ENCODE data around the gene PRDM1. TPM values are rescaled to one million over a fixed set of nuclear protein-coding genes. Genes with fewer than 3 reads are reported as not detected.

The PRDM1 gene
- total RNA-seq, 4 donors from 2014 or later, result 18.3 to 75.8 (median 35.4) TPM

GRCh38 chr6:106070636-106071035 lies 15.5 kb upstream of the PRDM1 start:
- H3K36me3 ChIP-seq, result no peaks in the 10 kb centered on the region
- H3K9me3 ChIP-seq, result no peaks in the 10 kb centered on the region
- DNase-seq, result no peak
- H3K27ac ChIP-seq, result no peak overlapping the region
- intact Hi-C loops (cut with DNase I), result no loop called here
- H3K27me3 ChIP-seq, result no peaks in the 10 kb centered on the region
- TF ChIP-seq POLR2A (IDR thresholded peaks at IDR 0.05), result no peak
- TF ChIP-seq, protein P1, sequence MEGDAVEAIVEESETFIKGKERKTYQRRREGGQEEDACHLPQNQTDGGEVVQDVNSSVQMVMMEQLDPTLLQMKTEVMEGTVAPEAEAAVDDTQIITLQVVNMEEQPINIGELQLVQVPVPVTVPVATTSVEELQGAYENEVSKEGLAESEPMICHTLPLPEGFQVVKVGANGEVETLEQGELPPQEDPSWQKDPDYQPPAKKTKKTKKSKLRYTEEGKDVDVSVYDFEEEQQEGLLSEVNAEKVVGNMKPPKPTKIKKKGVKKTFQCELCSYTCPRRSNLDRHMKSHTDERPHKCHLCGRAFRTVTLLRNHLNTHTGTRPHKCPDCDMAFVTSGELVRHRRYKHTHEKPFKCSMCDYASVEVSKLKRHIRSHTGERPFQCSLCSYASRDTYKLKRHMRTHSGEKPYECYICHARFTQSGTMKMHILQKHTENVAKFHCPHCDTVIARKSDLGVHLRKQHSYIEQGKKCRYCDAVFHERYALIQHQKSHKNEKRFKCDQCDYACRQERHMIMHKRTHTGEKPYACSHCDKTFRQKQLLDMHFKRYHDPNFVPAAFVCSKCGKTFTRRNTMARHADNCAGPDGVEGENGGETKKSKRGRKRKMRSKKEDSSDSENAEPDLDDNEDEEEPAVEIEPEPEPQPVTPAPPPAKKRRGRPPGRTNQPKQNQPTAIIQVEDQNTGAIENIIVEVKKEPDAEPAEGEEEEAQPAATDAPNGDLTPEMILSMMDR (IDR thresholded peaks at IDR 0.05), result no peak
- peaks cover 0 to 6% (median 4%) of the 10 kb centered on the region in 3 donors for H3K4me1 ChIP-seq
- H3K4me3 ChIP-seq, result no peak overlapping the region
- WGBS, 2 donors, result 78 to 80% methylated on average over 1 of the region's 1 CpG

DNA sequence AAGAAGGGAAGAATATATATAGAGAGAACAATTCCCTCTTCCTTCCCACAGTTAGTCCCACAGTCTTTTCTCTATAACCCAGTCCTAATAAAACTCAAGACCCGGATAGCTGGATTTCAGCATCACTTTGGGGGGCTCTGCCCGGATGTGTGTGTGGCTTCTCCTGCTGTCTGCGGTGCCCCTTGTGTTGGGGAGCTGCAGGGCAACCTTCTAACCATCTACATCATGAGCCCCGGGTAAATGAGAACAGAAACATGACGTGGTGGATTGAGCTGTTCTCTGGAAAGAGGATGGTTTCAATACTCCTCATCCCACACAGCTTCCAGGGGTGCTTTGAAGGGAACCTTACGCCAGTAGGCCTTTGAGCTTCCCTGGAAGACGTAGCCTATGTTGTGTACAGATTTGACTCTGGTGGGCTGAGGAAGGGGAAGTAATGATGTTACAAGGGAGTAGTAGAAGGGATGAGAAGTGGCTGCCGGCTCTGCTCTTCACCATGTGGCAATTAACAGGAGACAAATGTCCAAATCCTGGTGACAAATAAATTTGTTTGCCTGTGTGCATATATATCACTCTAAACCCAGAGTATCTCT lies 13.5 kb upstream of the PRDM1 start:
- H3K36me3 ChIP-seq, result no peaks in the 10 kb centered on the region
- peaks cover 0 to 6% (median 4%) of the 10 kb centered on the region in 3 donors for H3K4me1 ChIP-seq
- no peak for TF ChIP-seq POLR2A (IDR thresholded peaks at IDR 0.05)
- TF ChIP-seq, protein P1 (IDR thresholded peaks at IDR 0.05), result no peak
- H3K27ac ChIP-seq, result no peak overlapping the region
- intact Hi-C loops (cut with DNase I), result no loop called here
- H3K9me3 ChIP-seq, result no peaks in the 10 kb centered on the region
- DNase-seq, result no peak
- H3K27me3 ChIP-seq, result no peaks in the 10 kb centered on the region
- no peak overlapping the region for H3K4me3 ChIP-seq
- WGBS, 2 donors, result 90% methylated on average over 6 to 8 of the region's 8 CpGs

DNA sequence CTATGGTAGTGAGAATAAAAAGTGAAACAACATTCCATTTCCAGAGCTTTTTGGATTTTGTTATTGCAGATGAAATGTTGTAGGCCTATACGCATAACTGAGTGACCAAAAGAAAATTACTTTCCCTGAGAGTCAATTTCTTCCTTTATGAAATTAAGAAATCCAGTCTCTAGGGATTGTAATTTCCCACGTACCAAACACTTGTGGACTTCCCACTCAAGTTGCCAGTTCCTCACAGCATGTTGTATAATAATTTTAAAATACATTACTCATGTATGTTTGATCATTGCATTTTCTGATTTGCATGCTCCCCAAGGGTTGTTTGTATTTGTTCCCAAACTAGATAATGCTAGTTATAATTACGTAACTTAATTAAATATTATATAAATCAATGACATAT lies 12.0 kb upstream of the PRDM1 start:
- no peak for DNase-seq
- no peaks in the 10 kb centered on the region for H3K36me3 ChIP-seq
- intact Hi-C loops (cut with DNase I), result no loop called here
- TF ChIP-seq POLR2A (IDR thresholded peaks at IDR 0.05), result no peak
- TF ChIP-seq, protein P1 (IDR thresholded peaks at IDR 0.05), result no peak
- peaks cover 0 to 6% (median 4%) of the 10 kb centered on the region in 3 donors for H3K4me1 ChIP-seq
- no peaks in the 10 kb centered on the region for H3K9me3 ChIP-seq
- H3K4me3 ChIP-seq, result no peak overlapping the region
- H3K27ac ChIP-seq, result no peak overlapping the region
- no peaks in the 10 kb centered on the region for H3K27me3 ChIP-seq
- 84 to 87% methylated on average over 3 of the region's 3 CpGs for WGBS, 2 donors

- intact Hi-C loops (cut with DNase I), result no loop called here
Measured at GRCh38 chr6:106076139-106076538, 10.0 kb upstream of the PRDM1 start.

GRCh38 chr6:106077170-106077569 lies 9.0 kb upstream of the PRDM1 start:
- no peaks in the 10 kb centered on the region for H3K36me3 ChIP-seq
- H3K27ac ChIP-seq, result no peak overlapping the region
- DNase-seq, result no peak
- WGBS, 2 donors, result 93 to 100% methylated on average over 2 to 3 of the region's 3 CpGs
- H3K4me1 ChIP-seq, result no peaks in the 10 kb centered on the region
- H3K27me3 ChIP-seq, result no peaks in the 10 kb centered on the region
- no peak overlapping the region for H3K4me3 ChIP-seq
- no peaks in the 10 kb centered on the region for H3K9me3 ChIP-seq
- TF ChIP-seq POLR2A (IDR thresholded peaks at IDR 0.05), result no peak
- TF ChIP-seq, protein P1 (IDR thresholded peaks at IDR 0.05), result no peak
- intact Hi-C loops (cut with DNase I), result no loop called here

More at GRCh38 chr6:106076139-106076538, 10.0 kb upstream of the PRDM1 start:
- Histone ChIP-seq H3K4me1 (no peaks in the 10 kb centered on the region), H3K27me3 (no peaks in the 10 kb centered on the region), H3K9me3 (no peaks in the 10 kb centered on the region), H3K27ac (no peak overlapping the region), H3K4me3 (no peak overlapping the region), H3K36me3 (no peaks in the 10 kb centered on the region)
- WGBS, 2 donors, result 87 to 91% methylated on average over 3 of the region's 3 CpGs
- DNase-seq, result no peak
- TF ChIP-seq POLR2A (IDR thresholded peaks at IDR 0.05), result no peak
- TF ChIP-seq, protein P1 (IDR thresholded peaks at IDR 0.05), result no peak

All from esophagus squamous epithelium (tissue), 5 donors.